ENCODE results near the gene CD46.

CD46 gene

DNA sequence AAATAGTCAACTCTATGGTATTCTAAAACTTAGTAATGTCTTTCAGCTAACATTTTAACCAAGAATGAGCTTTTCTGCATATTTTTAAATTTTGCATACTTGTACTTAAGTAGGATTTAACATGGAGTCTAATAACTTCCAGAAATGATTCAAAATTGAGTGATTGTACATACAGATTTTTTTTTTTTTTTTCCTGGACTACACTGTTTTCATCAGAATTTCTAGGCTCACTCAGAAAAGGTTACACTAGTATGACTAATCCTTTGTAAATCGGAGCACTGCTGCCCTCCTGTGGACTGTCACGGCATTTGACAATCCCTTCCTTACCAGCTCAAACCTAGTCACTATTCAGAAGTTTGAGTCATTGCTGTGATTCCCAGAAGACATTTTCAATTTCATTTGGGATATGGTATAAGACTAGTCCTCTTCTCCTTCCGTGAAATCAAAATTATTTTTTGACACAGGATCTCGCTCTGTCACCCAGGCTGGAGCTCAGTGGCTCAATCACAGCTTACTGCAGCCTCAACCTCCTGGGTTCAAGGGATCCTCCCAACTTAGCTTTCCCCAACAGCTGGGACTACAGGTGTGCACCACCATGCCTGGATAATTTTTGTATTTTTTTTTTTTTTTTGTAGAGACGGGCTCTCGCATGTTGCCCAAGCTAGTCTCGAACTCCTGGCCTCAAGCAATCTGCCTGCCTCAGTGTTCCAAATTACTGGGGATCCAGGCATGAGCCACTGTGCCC lies 45.5 kb downstream of the CD46 start:
- peak; percentile 47 for DNase-seq (ENCODE audit: low read depth)

DNA sequence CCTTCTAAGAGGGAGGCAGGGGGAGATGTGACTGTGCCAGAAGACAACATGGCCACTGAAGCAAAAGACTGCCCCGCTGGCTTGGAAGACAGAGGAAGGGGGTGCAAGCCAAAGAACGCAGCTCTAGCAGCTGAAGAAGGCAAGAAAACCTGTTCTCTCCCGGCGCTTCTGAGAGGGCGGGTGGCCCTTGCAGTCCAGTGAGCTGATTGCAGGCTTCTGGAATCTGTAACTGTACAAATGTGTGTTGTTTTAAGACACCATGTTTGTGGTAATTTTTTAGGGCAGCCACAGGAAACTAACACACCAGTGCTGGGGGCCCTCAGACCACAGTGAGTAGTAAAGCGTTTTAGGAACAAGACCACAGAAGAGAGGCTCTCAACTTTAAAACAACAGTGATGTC lies 47.0 kb downstream of the CD46 start:
- DNase-seq (ENCODE audit: low read depth) = no peak

DNA sequence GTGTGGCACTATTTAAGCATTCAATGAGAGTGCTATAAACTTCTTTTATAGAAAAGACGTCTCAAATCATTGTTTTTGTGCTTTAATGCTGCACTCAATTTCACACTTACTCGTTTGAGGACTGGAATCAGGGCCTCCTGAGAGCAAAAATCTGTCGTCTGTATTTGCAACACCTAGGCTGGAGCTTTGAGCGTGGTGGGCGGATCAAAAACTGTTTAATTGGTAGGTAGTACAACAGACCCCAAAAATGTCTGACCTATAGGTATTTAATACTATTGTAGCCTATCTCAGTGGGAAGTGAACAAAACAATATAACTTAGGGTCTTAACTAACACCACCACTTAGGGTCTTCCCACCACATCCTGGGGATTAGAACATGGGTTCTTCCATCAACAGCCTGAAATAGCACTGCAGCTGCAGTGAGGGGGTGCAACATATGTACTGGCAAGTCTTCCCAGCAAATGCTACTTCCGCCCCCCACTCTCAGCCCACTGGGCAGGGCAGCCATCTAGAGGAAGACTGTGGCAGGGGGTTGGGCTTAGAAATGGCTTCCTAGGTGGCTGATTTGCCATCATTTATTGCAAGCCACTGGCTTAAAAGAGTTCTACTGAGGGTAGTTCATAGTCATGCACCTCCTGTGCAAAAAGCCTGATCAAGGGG lies 48.3 kb downstream of the CD46 start:
- no peak for DNase-seq (ENCODE audit: low read depth)

DNA sequence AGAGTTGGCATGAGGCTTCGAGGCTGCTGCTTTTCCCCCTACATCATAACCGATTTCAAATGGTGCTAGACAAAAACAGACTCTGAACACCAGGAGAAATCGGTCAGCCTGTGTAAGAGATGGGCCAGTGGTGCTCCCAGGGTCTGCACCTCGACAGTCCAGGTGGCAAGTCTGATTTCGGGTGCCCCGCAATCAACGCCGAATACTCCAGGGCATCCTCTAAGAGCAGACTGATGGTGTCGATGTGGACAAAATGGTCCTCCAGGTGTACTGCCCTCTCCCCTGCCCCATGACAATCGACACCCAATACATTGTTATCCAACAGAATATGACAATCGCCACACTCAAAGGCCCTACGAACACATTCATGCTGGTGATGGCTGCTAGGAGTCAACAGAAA lies 50.0 kb downstream of the CD46 start:
- no peak for DNase-seq (ENCODE audit: low read depth)

DNA sequence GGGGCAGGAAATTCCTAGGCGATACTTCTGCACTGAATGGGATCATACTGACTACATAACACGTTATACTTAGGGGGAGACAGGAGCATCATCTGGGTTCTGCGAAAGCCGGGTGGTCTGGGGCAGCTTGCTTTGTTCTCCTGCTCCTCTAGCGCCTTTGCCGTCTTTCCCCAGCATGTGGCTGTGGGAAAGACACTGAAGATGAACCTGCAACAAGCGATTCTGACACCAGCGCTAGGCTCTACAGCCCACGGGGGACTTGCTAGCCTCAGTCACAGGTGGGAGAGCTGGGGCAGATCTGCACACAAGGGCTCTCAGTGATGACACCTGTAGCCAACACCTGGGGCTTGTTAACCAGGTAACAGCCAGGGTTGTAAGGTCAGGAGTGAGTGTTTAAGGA lies 51.8 kb downstream of the CD46 start:
- DNase-seq (ENCODE audit: low read depth) = no peak

DNA sequence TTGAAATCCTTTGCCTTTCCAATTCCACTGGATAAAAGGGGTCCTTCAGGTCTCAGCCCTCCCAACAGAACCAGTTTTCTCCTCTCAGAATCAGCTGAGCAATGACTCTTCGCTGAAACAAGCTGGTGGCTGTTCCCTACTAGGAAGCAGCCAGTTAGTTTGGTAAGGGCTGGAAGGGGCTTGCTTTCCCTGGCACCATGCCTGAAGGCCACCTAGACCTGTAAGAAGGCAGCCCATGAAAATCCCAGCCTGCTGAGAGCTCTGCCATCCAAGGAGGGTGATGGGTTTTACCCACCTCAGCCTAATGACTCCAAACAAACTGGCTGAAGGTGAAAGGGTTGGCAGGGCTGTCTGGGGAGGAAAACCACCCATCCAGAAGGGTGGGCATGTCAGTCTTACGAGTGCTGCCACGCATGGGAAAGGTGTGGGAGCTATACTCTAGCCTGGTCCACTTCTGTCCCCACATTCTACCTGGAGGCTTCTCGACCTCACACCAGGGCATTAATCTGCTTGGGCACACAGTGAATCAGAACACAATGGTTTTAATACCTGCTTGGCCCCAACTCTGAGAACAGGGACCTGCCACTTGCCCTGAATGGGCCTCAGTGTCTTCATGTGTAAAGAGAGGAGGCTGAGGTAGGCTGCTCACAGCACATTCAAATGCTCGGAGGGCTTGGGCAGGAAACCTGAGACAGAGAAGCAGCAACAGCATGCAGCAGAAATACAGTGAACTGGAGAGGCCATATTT lies 53.0 kb downstream of the CD46 start:
- no peak for DNase-seq (ENCODE audit: low read depth)

DNA sequence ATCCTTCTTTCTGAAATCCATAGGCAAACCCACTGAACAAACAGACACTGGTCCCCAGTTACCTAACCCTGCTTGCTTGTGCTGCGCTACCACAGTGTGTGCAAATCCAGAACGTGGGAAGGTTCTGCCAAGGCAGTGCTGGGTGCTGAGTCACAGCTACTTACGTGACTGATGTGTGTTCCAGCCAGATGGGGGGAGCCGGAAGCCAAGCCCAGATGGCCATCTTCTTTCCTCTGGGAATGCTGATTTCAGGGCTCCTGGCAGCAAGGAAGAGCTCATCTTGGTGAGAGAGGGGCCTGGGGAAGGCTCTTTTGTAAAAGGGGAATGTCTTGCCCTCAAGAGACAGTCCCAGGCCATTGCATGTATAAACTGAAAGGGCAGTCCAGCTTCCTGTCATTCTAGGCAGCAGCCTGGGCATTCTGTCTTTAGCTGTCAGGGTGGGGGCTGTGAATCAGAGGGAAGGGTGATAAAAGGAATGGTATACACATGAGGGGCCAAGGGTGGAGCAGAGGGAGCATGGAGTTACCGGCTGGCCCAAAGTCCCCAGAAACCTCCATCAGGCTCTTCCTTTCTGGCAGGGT lies 54.1 kb downstream of the CD46 start:
- DNase-seq (ENCODE audit: low read depth) = peak; percentile 92

DNA sequence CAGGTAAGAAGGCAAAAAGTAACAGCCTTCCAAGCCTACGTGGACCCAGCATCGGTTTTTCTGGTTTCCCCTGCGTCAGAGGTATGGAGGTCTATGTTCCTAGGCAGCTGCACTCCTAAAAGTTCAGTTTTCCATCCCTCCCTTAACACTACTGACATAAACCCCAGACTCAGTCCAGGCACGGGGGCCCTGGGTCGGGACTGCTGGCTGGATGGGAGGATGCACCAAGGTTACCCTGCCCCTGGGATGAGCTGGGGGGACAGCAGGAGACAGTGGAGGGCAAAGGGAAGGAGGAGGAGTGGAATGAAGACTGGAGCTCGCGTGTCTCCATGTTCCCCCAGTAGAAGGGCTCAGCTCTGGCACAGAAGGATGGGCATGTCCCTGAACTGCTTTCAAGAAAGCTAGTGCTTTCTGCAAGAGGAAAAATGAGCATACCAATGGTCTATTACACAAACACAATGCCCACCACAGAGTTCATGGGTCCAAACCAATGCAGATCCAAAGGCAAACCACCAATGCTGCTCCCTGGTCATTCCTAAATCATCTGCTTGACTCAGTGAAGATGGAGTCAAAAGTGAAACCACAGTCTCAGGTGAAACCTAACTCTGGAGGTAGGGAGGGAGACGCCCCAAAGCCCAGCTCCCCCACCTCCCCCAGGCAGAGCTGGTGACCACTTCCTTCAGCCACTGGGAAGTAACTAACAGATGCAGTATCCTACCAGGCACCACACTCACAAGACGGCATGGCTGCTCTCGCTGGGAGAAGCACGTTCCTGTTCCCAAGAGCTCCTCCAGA lies 54.9 kb downstream of the CD46 start:
- no peak for DNase-seq (ENCODE audit: low read depth)

DNA sequence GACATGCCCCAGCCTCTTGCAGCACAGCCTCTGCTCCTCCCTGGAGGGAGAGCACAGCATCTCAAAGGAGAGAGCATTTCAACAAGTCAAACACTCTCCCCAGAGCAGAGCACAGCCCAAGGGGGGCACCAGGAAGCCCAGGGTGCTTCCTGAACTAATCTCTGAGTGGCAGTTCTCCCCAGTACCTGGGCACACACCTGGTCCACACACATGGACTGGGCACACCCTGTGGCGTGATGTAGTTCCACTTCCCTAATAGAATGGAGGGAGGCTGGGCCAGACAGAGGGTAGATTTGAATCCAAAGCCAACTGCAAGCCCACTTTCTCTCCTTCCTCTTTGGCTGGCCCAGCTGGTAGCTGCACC lies 55.5 kb downstream of the CD46 start:
- DNase-seq (ENCODE audit: low read depth) = no peak

DNA sequence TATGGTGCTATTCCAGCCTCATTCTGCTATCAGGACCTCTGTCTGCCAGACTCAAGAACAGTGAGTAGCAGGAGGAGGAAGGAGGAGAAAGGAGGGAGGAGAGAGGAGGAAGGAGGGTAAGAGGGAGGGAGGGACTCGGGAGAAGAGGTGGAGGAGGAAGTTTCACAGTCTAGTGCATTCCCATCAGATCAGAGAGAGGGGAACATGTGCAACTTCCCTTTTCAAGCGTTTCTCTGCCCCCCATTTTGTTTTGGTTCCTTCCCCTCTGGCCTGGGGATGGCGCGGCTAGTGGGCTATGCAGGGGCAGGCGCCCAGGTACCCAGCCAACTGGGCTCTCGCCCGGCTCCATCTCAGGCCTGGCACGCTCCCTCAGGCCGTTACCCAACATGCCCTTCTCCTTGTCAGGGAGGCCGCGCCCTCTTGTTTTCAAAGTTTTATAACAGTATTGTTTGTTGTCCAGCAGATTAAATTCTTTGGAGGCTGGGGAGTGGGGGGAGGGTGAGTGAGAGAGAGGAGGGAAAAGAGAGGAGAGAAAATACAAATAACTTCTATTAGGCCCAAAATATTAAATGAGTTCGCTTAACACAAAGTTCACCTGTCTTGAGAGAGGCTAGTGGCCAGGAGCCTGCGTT lies 56.0 kb downstream of the CD46 start:
- no peak for DNase-seq (ENCODE audit: low read depth)

DNA sequence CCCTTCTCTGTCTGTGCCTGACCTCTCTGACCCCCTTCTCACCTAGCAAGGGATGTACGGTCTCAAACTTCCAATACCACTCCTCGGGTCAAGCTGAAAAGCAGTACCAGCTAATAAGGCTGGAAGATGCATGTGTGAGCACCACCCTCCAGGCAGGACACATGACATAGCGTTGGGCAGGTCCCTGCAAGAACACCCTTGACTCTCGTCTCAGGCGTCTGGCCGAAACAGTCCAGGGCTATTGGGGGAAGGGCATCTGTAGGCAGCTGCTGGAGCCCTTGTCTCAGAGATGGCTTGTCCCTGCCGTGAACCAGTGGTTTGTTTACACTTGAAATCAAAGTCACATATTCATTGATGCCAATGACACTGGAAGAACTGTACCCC lies 56.5 kb downstream of the CD46 start:
- no peak for DNase-seq (ENCODE audit: low read depth)

DNA sequence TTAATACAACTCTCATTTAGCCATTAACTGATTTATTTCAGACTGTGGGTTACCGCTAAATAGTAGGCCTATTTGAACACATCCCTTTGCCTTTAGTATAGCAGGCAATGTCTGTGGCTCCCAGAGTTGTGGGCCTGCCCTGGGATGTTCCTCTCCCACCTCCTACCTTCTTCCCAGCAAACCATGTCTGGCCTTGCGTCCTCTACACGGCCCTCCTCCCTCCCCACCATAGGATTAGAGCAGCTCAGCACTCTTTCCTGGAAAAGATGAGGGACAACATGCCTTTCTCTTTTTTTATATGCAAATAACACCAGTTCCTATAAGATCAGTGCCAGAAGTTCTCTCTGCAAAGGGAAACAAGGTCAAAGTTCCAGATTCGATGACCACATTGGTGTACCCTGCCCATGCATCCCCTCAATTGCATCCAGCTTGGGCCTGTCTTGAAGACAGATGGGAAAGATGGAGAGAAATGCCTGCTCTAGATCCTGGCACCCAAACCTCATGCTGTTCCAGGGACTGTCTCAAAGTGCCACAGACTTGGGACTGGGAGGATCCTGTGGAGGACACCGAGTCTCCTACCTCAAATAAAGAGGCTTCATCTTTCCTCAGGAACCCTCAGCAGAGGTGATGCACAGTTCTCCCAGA lies 57.2 kb downstream of the CD46 start:
- DNase-seq (ENCODE audit: low read depth) = no peak

DNA sequence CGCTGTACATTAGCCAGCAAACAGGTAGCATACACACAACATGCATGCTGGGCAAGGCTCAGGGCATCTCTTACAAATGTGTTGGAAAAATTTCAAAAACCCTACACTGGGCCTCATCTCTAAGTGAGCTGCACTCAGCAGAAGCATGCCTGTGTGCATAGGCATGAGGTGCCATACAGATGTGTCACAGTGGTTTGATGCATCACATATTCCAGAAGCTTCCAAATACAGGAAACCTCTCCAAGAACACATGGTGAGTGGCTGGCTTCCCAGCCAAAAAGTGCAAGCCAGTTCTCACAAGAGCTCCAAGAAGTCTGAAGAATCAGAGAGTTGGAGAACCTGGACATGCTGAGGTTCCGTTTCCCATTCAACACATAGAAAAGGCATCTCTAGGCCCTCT lies 58.3 kb downstream of the CD46 start:
- peak; percentile 77 for DNase-seq (ENCODE audit: low read depth)

DNA sequence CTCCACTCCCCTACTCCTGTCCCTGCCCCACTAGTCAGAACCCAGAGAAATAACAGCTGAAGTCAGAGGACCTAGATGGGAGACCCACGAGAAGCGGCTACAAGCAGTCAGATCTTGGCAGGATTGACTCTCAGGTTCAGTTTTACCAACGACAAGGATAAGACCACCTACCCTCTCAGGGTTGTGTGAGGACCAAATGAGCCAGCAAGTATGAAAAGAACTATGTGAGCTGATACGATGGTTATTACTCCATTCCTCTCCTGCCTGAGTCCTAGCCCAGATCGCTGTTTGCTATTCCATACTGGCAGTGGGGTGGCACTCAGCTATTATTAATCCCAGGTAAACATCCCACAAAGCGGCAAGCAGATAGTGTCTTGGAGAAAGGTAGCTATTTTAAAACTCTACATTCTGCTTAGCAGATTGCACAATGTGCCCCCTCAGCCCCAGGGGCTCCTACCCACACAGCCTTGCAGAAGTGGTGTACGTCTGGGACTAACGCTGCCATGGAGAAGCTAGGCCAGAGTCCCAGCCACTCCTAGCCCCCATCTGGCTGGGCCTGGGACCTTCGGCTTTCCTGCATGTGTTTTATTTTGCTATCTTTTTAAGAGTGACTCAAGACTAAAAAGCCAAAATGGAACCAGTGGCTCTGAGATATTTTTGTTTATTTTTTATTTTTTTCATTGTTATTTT lies 58.9 kb downstream of the CD46 start:
- no peak for DNase-seq (ENCODE audit: low read depth)

DNA sequence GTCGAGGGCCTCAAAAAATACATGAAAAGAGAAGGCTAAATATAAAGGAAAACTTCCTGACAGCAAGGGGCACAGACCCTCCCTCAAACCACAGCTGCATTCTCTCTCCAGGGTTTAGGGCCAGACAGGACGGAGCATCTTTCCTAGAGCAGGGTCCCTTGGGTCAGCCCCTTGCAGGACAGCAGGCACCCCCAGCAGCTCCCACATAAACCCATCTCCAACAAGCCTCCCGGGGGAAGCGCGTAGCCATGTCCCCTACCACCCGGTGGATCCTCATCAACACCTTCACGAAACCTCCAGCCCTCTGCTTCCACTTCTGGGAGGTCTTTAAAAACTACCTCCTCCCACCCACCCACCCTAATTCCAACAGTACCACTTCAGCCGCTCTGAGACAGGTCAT lies 59.5 kb downstream of the CD46 start:
- DNase-seq (ENCODE audit: low read depth) = no peak

DNA sequence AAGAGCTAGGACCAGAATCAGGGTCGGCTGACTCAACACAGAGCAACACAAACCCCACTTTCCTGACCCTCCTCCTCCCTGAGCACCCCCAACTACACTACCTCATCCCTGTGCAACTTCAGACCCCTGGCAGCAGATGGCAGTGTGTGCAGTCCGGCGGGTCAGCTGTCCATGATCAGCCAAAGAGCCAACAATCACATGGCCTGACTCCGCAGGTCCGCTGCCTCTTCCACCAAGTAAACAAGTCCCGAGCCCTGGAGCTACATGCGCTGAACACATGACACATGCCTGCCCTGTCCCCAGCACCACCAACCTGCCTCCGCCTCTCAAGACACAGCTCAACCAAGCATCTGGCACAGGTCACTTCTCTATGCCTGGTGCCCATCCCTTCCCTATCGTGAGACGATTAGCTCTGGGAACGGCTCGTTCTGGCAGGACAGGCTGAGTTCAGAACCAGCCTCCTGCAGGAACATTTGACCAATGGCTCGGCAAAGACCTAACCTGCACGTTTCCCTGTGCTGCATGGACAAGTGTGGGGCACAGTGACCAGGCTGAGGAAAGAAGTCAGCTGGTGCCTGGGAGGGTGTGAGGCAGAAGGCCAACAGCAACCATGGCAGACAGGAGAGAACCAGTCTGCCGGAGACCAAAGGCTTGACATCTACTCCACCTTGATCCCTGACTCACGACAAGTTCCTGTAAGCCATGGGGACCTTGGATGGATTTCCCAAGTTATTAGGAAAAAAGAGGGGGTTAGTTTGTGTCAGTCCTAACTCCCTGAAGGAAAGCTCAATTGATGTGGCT lies 60.3 kb downstream of the CD46 start:
- no peak for DNase-seq (ENCODE audit: low read depth)

DNA sequence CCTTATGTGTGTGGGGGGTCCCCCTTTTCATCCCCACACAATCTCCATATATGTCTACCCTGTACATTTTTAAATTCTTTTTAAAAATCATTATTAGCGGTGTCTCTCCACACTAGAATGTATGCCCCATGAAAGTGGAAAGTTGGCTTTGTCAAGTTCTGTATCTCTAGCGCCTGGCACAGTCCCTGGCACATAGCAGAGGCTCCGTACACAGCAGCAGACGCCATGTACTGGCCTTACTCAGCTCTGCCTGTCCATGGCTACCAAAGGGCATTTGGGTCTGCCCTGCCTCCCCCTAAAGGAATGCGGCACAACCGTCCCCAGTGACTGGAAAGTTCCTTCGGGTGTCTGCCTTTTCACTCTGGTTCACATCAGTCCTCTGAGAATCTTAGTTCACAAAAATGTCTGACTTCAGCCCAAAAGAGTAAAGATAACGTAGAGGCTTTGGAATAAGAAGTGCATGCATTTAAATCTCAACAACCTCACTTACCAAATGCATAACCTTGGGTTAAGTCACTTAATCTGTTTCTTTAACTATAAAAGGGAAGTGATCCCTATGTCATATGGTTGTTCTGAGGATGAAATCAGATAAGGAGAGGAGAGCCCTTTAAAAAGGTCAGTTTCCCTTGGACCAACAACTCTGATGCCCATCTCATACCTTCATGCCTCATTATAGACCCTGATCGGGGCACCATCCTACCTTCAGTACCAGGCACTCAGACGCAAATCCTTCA lies 61.1 kb downstream of the CD46 start:
- DNase-seq (ENCODE audit: low read depth) = no peak

DNA sequence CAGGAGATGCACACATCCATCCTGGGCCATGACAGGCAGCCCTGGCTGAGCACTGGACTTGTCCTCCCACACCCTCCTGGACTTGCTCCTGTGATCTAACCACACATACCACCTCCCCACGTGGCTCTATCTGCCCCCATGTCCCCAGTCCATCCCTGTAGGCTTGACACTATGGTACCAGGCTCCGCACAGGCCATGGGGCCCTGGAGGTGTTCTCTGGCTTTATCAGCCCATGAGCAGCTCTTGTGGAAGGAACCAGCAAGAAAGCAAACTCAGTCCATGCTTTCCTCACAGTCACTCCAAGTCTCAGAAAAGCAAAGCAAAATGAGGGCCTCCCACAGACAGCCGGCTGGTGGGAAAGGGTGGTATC lies 61.6 kb downstream of the CD46 start:
- no peak for DNase-seq (ENCODE audit: low read depth)

DNA sequence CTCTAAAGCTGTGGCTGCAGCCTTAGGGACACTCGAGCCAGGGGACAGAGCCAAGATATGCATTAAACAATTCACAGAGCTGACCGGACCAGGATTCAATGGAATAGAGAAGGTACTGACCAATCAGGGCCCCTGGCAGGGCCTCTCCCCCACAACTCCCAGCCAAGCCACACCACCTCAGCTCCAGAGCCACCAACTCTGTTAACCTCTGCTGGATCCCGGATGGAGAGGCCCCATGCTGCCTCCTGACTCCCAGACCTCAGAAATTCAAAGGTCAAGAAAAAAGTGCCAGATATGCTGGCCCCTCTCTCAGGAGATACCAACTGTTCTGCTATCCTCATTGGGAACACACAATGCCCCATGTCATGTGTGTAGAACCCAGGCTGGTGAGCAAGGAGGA lies 62.1 kb downstream of the CD46 start:
- no peak for DNase-seq (ENCODE audit: low read depth)
